A549 (cell line): Measurements from ENCODE around the gene SLC7A10. TPM values are rescaled to one million over a fixed set of nuclear protein-coding genes. Genes with fewer than 3 reads are reported as not detected.

Experiments
- ATAC-seq, 2 experiments: fragments of 200-7000 bp in 1 of 2; fragments of >200 bp in 1 of 2; cut with Nextera tagmentation in 1 of 2; cut with Tn5 transposase in 1 of 2; 3 replicates each; pipeline versions ENCODE4 v1.8.0 to v1.9.1; 2018 to 2020; ENCODE audit warnings: mild to moderate bottlenecking in 1 of 2, moderate library complexity in 1 of 2
- CTCF ChIA-PET: fragments of 300-600 bp; sonication (Branson Sonifier 250); formaldehyde crosslinking; extraction: SDS; loops from one replicate; lab custom pipeline; 2021; ENCODE audit warnings: antibody characterized with exemption, inconsistent platforms; lab: Yijun Ruan, JAX
- POLR2A ChIA-PET: fragments of 350-600 bp; formaldehyde crosslinking; extraction: SDS; loops from one replicate; lab custom pipeline; 2021; ENCODE audit warnings: antibody characterized with exemption, inconsistent platforms; lab: Yijun Ruan, JAX
- DNase-seq, 2 experiments: peaks; one replicate each; pipeline versions ENCODE4 v3.0.0 to v3.0.0-alpha.2; 2011 to 2016; ENCODE audit warnings: low read depth in 1 of 2, low spot score in 1 of 2
- FAIRE-seq: peaks from 2 replicates; lab custom pipeline; 2011; peaks lifted over from hg19 to GRCh38; lab: Jason Lieb, UNC
- H3K27ac ChIP-seq, 2 experiments: fragments of >200 bp; sonication (Bioruptor Twin); formaldehyde crosslinking; 3 replicates each; pipeline ENCODE4 v1.5.1; 2016 to 2017
- H3K4me1 ChIP-seq: fragments of >200 bp; sonication (Bioruptor Twin); formaldehyde crosslinking; 3 replicates; pipeline ENCODE4 v1.6.1; 2016
- H3K4me2 ChIP-seq: fragments of >200 bp; sonication (Bioruptor Twin); formaldehyde crosslinking; 3 replicates; pipeline ENCODE4 v1.6.1; 2016
- H3K4me3 ChIP-seq: fragments of >200 bp; sonication (Bioruptor Twin); formaldehyde crosslinking; 3 replicates; pipeline ENCODE4 v1.5.1; 2016
- H3K9me3 ChIP-seq: fragments of >200 bp; sonication (Bioruptor Twin); formaldehyde crosslinking; 3 replicates; pipeline ENCODE4 v1.6.1; 2016
- CBX2 ChIP-seq: fragments of 200-600 bp; sonication (generic); IDR thresholded peaks from 2 replicates; pipeline ENCODE4 v1.6.1; 2016; ENCODE audit warnings: low read depth, mild to moderate bottlenecking, borderline replicate concordance
- EHMT2 ChIP-seq: fragments of 200-600 bp; sonication (generic); IDR thresholded peaks from 2 replicates; pipeline ENCODE4 v1.6.1; 2016; ENCODE audit warnings: antibody characterized with exemption, low read depth, mild to moderate bottlenecking, moderate library complexity
- ESRRA ChIP-seq: fragments of 150-350 bp; IDR thresholded peaks from 2 replicates; pipeline ENCODE4 v1.6.1; 2014; ENCODE audit warnings: mild to moderate bottlenecking, low read length, borderline replicate concordance
- FOXS1 ChIP-seq: fragments of 250-450 bp; sonication (Bioruptor Pico); IDR thresholded peaks from 2 replicates; pipeline ENCODE4 v1.5.0; 2020; ENCODE audit warnings: mild to moderate bottlenecking, moderate library complexity
- GATA3 ChIP-seq: IDR thresholded peaks from 2 replicates; pipeline ENCODE4 v1.6.1; 2012; ENCODE audit warnings: borderline replicate concordance
- HDAC2 ChIP-seq: fragments of 200-600 bp; sonication (generic); IDR thresholded peaks from 2 replicates; pipeline ENCODE4 v1.6.1; 2016
- HEYL ChIP-seq: fragments of 250-450 bp; sonication (Bioruptor Pico); IDR thresholded peaks from 2 replicates; pipeline ENCODE4 v1.8.0; 2021; ENCODE audit warnings: mild to moderate bottlenecking, moderate library complexity
- HOXA7 ChIP-seq: fragments of 250-450 bp; sonication (Bioruptor Pico); IDR thresholded peaks from 2 replicates; pipeline ENCODE4 v1.5.0; 2020; ENCODE audit warnings: mild to moderate bottlenecking, moderate library complexity
- HOXB13 ChIP-seq: fragments of 250-450 bp; sonication (Bioruptor Pico); IDR thresholded peaks from 2 replicates; pipeline ENCODE4 v1.5.0; 2020; ENCODE audit warnings: low read depth, mild to moderate bottlenecking, moderate library complexity
- HOXB5 ChIP-seq: fragments of 250-450 bp; sonication (Bioruptor Pico); IDR thresholded peaks from 2 replicates; pipeline ENCODE4 v1.5.0; 2020; ENCODE audit warnings: mild to moderate bottlenecking, moderate library complexity
- JUN ChIP-seq, 2 experiments: fragments of >200 bp; sonication (Bioruptor Twin); formaldehyde crosslinking; IDR thresholded peaks; 2 replicates in 1 of 2; 3 replicates in 1 of 2; pipeline ENCODE4 v1.6.1; 2016 to 2017
- MAFK ChIP-seq: fragments of 450-650 bp; IDR thresholded peaks from 2 replicates; pipeline ENCODE4 v1.6.1; 2014; ENCODE audit not compliant: partially characterized antibody
- MYC ChIP-seq: IDR thresholded peaks from 2 replicates; pipeline ENCODE4 v1.6.1; 2012; ENCODE audit warnings: mild to moderate bottlenecking, inconsistent platforms, low read length, improper control_type of control experiment, borderline replicate concordance
- NFE2L2 ChIP-seq: fragments of 150-350 bp; conservative IDR thresholded peaks from 2 replicates; pipeline ENCODE4 v1.6.1; 2014; ENCODE audit warnings: low read length
- POLR2A ChIP-seq: IDR thresholded peaks from 2 replicates; pipeline ENCODE4 v1.6.1; 2012; ENCODE audit warnings: mild to moderate bottlenecking, low read length
- SMC3 ChIP-seq: fragments of >200 bp; sonication (Bioruptor Twin); formaldehyde crosslinking; IDR thresholded peaks from 3 replicates; pipeline ENCODE4 v1.6.1; 2018; ENCODE audit warnings: inconsistent platforms
- ZFP36 ChIP-seq: fragments of 450-650 bp; IDR thresholded peaks from 2 replicates; pipeline ENCODE4 v1.6.1; 2014; ENCODE audit warnings: borderline replicate concordance; ENCODE audit not compliant: partially characterized antibody
- ZSCAN20 ChIP-seq: fragments of 250-450 bp; sonication (Bioruptor Pico); IDR thresholded peaks from 2 replicates; pipeline ENCODE4 v1.8.0; 2022; ENCODE audit warnings: mild to moderate bottlenecking, moderate library complexity
- WGBS: methylation state at CpG from one replicate; pipeline ENCODE4 v1.1.6; 2017; ENCODE audit errors: missing lambda C conversion rate; 5-methylcytosine and 5-hydroxymethylcytosine counted together
- polyA plus RNA-seq, 4 experiments: library from polyadenylated mRNA; depleted of rRNA in 3 of 4; stranded (reverse); fragments of >200 nt; fragmentation: RNase III in 1 of 4; extraction: RNeasy Plus Mini Kit Qiagen cat#74134 plus additional on column Dnase treatment in 1 of 4; gene quantifications; 2 replicates in 3 of 4; 3 replicates in 1 of 4; pipeline ENCODE4 v1.2.3, GENCODE V29; 2011 to 2017
- TF ChIP-seq, protein P1 (sequence below): IDR thresholded peaks from 2 replicates; pipeline ENCODE4 v1.6.1; 2012; ENCODE audit warnings: low read depth, borderline replicate concordance
- TF ChIP-seq, protein P2 (sequence below): IDR thresholded peaks from 2 replicates; pipeline ENCODE4 v1.6.1; 2012
- TF ChIP-seq, protein P3 (sequence below): fragments of >200 bp; sonication (Bioruptor Twin); formaldehyde crosslinking; IDR thresholded peaks from 2 replicates; pipeline ENCODE4 v1.6.1; 2016
- TF ChIP-seq, protein P4 (sequence below): fragments of 250-450 bp; sonication (Bioruptor Pico); IDR thresholded peaks from 2 replicates; pipeline ENCODE4 v1.5.0; 2020; ENCODE audit warnings: low read depth, mild to moderate bottlenecking, moderate library complexity

The SLC7A10 gene
- polyA plus RNA-seq, 2 of the 4 experiments (the other 2 are of a cell fraction) = 0.05 to 0.26 TPM

DNA sequence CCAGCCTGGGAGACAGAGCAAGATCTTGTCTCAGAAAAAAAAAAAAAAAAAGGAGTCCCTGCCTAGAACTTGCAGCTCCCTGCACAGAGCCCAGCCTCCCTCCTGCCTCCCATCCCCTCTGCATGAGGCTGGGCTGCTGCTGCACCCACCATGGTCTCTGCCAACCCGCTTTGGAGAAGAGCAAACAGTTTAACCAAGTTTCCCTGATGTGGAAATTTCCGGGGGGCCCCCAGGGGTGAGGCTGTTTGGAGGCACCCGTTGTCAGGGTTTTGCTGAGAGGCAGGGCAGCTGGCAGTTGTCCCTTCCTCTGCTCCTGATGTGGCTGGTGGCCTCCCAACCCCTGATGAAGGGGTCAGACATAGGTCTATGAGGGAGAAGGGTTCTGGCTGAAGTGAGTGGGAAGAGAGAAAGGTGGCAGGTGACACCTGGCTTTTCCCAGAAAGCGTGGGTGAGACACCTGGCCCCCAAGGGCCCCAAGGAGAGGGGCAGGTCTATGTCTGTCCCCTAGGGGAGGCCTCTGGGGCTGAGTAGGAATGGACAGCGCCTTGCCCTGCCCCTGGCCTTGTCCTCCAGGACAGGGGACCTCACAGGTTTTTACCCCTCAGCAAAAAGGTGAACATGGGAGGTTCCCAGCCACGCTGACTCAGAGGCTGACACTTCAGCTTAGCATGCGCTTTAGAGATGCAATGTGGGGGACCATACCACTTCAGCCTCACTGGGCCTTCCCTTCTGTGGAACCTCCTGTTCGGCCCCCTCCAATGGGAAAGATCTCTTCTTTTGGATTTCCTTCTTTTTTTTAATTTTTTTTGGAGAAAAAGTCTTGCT is 26.0 kb downstream of the SLC7A10 start:
- ATAC-seq (no peak), FAIRE-seq (no peak), DNase-seq (no peak)
- Histone ChIP-seq H3K4me3 (no peak overlapping the region), H3K4me1 (peaks cover 8% of the 10 kb centered on the region; the same call in 2 of the 3 replicates), H3K4me2 (no peak overlapping the region), H3K27ac (no peak overlapping the region), H3K9me3 (no peaks in the 10 kb centered on the region)
- WGBS = 83% methylated on average over 8 of the region's 8 CpGs
- ChIA-PET CTCF (interaction anchor here (0.8 to 11.2 kb wide), 8 partner anchors 12 to 331 kb away, joined by 3 to 137 read pairs (median 4); partner anchors contain the start of gene CEBPA), POLR2A (no interaction called here)
- TF ChIP-seq, protein P1, sequence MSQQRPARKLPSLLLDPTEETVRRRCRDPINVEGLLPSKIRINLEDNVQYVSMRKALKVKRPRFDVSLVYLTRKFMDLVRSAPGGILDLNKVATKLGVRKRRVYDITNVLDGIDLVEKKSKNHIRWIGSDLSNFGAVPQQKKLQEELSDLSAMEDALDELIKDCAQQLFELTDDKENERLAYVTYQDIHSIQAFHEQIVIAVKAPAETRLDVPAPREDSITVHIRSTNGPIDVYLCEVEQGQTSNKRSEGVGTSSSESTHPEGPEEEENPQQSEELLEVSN = no peak
- TF ChIP-seq MYC (no peak), JUN (IDR thresholded peaks at IDR 0.05) (no peak), NFE2L2 (no peak), HEYL (CRISPR knock-in tag) (no peak), ESRRA (no peak), HOXB5 (CRISPR knock-in tag) (no peak)
- TF ChIP-seq, protein P2, sequence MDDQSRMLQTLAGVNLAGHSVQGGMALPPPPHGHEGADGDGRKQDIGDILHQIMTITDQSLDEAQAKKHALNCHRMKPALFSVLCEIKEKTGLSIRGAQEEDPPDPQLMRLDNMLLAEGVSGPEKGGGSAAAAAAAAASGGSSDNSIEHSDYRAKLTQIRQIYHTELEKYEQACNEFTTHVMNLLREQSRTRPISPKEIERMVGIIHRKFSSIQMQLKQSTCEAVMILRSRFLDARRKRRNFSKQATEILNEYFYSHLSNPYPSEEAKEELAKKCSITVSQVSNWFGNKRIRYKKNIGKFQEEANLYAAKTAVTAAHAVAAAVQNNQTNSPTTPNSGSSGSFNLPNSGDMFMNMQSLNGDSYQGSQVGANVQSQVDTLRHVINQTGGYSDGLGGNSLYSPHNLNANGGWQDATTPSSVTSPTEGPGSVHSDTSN = no peak

DNA sequence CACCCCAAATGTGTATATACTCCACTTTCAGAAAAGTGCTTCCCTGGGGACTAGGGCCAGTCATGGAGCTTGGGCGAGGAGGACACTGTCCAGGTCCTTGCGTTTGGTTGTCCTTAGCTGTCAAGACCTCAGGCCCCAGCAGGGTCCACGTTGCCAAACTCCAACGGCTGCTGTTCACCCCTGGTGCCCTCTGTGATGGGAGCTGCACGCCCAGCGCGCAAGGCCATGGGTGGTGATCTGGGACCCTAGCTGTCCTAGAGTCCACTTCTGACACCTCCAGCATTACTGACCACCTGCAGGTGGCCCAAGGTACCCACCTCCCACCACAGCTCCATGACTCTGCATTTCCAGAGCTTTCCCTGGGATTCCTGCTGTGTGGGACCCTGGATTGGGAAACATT is 27.5 kb downstream of the SLC7A10 start:
- DNase-seq = no peak
- ATAC-seq = no peak
- H3K27ac ChIP-seq = no peak overlapping the region
- no peak for FAIRE-seq
- H3K9me3 ChIP-seq = no peaks in the 10 kb centered on the region
- H3K4me3 ChIP-seq = no peak overlapping the region
- peaks cover 10% of the 10 kb centered on the region; the same call in 2 of the 3 replicates for H3K4me1 ChIP-seq
- CTCF ChIA-PET = interaction anchor here (0.7 to 16.7 kb wide), 15 partner anchors 10 to 910 kb away, joined by 3 to 279 read pairs (median 4); partner anchors contain the start of gene CEBPA
- TF ChIP-seq ESRRA (no peak), POLR2A (no peak), MYC (no peak), MAFK (no peak), FOXS1 (CRISPR knock-in tag) (no peak), HOXB13 (no peak), EHMT2 (no peak), HDAC2 (no peak), ZFP36 (no peak), ZSCAN20 (CRISPR knock-in tag) (no peak), HOXA7 (CRISPR knock-in tag) (no peak), GATA3 (no peak), SMC3 (no peak), CBX2 (no peak)
- TF ChIP-seq, protein P1 = no peak
- TF ChIP-seq, protein P2 = no peak
- TF ChIP-seq, protein P3, sequence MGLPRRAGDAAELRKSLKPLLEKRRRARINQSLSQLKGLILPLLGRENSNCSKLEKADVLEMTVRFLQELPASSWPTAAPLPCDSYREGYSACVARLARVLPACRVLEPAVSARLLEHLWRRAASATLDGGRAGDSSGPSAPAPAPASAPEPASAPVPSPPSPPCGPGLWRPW = no peak
- TF ChIP-seq, protein P4, sequence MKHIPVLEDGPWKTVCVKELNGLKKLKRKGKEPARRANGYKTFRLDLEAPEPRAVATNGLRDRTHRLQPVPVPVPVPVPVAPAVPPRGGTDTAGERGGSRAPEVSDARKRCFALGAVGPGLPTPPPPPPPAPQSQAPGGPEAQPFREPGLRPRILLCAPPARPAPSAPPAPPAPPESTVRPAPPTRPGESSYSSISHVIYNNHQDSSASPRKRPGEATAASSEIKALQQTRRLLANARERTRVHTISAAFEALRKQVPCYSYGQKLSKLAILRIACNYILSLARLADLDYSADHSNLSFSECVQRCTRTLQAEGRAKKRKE (CRISPR knock-in tag) = no peak
- POLR2A ChIA-PET = interaction anchor here (1.5 kb wide), 1 partner anchor 22 kb away, joined by 5 read pairs; no protein-coding TSS in a partner anchor
- 95% methylated on average over 7 of the region's 7 CpGs for WGBS
- H3K4me2 ChIP-seq = no peak overlapping the region
